NCI-H226 (cell line): ENCODE data around the gene MEA1.
A peak's percentile ranks its signal among the peaks of the same experiment; 100 is the strongest.
"Not testable (repeated sequence)": the region's sequence is repeated elsewhere in the genome, so short reads cannot be mapped to it uniquely, and the experiment has no call there.

Experiments
- DNase-seq: peaks from one replicate; pipeline ENCODE4 v3.0.0-alpha.2; 2015

The MEA1 gene

GRCh38 chr6:43006251-43006650, 7.5 kb downstream of the MEA1 start:
- DNase-seq, result no peak

DNA sequence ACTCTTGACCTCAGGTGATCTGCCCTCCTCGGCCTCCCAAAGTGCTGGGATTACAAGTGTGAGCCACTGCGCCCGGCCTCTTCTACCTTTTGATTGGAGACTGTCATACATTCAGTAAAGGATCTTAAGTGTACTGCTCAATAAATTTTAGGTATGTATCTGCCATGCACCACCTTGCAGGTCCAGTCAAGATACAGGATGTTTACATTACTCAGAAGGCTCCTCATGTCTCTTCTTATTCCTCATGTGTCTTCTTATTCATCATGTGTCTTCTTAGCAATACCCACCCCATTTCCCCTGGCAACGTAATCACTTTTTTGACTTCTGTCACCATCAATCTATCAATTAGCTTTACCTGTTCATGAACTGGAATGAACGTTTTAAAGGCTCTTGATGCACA, 7.9 kb downstream of the MEA1 start:
- no peak for DNase-seq

DNA sequence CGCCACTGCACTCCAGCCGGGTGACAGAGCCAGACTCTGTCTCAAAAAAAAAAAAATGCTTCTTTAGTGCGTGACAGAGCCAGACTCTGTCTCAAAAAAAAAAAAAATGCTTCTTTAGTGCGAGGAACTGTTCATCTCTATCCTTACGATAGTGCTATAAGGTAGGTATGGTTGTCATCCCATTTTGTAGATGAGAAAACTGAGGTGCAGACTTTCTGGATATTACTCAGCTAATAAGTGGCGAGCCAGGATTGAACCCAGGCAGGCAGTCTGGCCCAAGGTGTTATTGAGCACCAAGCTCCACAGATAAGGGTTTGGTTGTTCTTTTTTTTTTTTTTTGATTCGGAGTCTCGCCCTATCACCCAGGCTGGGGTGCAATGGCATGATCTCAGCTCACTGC, 11.9 kb downstream of the MEA1 start:
- no peak for DNase-seq

- DNase-seq, result not testable (repeated sequence)
Measured at GRCh38 chr6:42998205-42998604, 15.5 kb downstream of the MEA1 start.

DNA sequence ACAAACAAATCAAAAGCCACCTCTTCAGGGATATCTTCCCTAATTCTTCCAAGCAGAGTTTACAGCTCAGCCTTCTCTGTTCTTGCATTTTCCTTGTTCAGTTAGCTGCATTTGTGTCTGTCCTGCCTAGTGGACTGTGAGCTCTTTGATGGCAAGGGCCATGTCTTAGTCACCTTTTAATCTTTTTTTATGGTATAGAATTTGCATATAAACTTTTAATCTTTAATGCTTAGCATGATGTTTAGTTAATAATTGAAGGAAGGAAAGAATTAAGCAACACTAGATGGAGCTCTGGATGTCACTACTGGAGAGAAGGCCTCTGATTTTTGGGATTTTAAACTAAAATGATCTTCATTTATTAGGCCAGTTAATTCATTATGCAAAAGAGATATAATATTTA, 17.2 kb downstream of the MEA1 start:
- no peak for DNase-seq

- no peak for DNase-seq
Measured at GRCh38 chr6:42993445-42993844, 20.3 kb downstream of the MEA1 start.

DNA sequence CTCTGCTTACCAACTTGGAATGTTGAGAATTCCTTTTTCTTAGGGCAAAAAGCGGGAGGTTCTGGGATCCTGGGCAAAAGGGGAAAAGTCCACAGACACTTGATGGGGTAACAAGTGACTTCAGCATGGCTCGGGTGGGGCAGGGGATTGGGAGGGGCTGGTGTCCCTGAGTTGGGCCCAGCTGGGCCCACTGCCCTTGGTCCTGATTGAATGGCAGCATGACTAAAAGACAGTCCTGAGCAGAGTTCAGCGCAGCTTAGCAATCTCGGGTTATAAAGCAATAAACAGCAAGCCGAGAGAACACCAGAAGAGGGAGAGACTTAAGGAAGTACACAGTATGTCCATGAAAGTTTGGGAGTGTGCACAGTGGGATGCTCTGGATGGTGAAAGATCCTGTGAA, 23.8 kb downstream of the MEA1 start:
- DNase-seq, result no peak

DNA sequence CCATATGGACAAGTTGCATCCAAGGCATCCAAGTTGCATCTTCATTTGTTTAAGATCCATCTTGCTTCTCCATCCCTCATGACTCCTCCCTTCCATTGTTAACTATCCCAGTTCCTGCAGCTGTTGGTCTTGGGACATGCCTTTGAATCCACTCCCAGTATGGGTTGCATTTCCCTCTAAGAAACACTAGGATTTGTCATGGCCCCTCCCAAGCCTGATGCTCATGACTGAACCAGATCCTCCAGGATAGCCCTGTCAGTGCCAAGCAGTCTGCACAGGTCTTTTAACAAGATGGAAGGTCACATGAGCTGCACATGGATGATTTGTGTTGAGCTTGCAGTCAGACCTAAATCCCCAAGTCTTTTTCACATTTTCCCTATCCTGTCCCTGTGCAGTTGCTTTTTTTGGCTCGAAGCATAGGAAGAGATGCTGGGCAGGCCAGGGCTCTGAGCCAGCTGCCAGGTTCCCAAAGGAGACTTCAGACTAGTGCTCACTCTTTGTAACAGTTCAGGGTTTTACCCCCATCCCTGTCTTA, 25.2 kb downstream of the MEA1 start:
- no peak for DNase-seq

GRCh38 chr6:42987533-42988451, 26.0 kb downstream of the MEA1 start:
- no peak for DNase-seq

DNA sequence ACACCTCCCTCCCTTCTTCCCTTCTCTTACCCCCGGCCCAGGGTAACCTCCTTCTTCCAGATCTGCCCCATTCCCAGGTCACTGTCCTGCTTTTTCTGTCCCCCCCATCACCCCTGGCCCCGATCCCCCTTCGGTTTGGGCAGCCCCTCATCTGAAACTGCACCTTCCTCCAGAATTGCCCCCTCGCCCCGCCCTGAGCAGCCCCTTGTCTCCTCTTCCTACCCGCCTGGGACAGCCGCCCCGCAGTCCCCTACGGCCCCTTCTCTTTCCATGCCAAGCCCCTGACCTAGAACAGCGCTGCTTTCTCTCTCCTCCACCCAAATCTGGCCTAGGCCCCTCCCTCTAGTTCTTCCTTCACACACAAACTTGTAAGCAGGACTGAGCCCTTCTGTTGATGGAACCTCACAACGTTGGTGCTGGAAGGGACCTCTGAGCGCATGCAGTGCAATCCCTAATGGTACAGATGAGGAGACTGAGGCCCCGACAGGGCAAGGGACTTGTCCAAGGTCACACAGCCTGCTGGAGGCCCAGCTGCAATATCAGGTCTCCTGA, 28.7 kb downstream of the MEA1 start:
- no peak for DNase-seq

GRCh38 chr6:42984001-42984923, 29.5 kb downstream of the MEA1 start, which contains the start of gene PPP2R5D:
TSS of gene PPP2R5D (plus strand) at chr6:42984570. CDS start at chr6:42984678, 108 bp downstream.
- DNase-seq, result peak; percentile 98

GRCh38 chr6:42981836-42982235, 31.9 kb downstream of the MEA1 start:
- DNase-seq, result no peak

GRCh38 chr6:42979523-42980177, 34.1 kb downstream of the MEA1 start:
- DNase-seq, result peak; percentile 5

- peak; percentile 70 for DNase-seq
Measured at GRCh38 chr6:42978839-42979522, 34.8 kb downstream of the MEA1 start, which contains the start of gene PEX6. TSS of gene PEX6 (minus strand) at chr6:42979181. CDS start at chr6:42979150, 31 bp downstream.

- no peak for DNase-seq
Measured at GRCh38 chr6:42978487-42978838, 35.3 kb downstream of the MEA1 start.

GRCh38 chr6:42974919-42975505, 38.7 kb downstream of the MEA1 start:
- no peak for DNase-seq

DNA sequence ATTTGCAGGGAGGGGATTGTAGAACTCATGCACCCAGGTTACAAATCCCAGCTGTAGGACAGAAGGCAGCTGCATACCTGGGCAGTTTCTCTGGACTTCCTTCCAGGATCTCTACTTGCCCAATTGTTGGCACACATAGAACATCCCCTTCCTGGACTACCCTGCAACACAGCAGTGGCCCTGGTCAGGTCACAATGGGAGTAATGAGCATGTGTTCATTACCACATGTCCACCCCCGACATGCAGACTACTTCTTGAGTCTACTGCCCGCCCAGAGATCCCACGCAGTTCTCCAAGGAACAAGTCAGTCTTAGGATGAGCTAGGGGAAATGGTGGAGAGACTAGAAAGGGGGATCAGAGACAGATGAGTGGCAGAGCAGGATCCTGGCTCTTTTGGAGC, 39.8 kb downstream of the MEA1 start:
- DNase-seq, result no peak

DNA sequence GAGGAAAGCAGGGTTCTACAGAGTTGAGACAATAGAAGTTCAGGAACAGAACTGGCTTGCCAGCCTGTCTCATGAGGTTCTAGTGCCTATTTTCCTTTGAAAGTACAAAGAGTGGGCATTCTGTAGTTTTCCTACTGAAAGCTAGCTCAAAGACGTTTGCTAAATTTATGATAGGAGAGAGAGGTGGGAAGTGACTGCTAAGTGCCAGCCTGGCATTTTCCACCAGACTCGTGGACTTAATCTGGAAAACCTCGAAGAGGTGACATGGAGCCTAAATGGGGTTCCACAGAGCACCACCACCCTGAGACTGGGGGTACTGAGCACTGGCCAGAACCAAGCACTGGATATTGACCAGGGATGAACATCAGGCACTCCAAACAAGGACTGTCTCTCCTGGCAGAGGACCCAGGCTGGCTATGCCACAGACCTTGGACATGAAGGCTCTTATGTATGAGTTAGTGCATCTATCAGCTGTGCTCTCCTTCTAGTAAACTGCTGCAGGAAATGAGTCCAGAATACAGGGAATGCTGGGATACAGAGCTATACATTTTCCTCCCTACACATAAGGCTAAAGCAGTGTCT, 41.9 kb downstream of the MEA1 start:
- no peak for DNase-seq

GRCh38 chr6:42970871-42971612, 42.7 kb downstream of the MEA1 start:
- DNase-seq, result peak; percentile 11

DNA sequence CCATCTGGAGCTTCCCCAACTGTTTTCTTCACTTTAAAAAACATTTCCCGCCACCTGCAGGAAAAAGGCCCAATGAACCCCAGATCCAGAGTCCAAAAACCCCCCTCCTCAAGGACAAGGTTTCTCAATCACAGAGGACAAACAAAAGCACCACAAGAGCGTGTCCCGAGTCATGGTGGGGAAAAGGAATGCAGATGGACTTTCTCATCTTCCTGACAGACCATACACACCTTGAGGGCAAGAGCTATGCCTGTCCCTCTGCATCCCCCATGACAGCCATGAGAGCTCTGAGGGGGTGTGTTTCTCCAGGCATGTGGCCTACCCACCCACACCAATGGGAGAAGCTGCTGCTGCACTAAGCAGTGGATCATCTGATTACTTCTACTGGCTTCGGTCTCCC, 43.8 kb downstream of the MEA1 start:
- DNase-seq, result no peak
